ENCODE results near the gene SLC1A2.

The SLC1A2 gene

GRCh38 chr11:35318977-35319925, 100.1 kb downstream of the SLC1A2 start:
- no peak overlapping the region for H3K27ac ChIP-seq
- no peaks in the 10 kb centered on the region for H3K9me3 ChIP-seq
- H3K4me1 ChIP-seq = peaks cover 0 to 15% (median 3%) of the 10 kb centered on the region in 4 donors
- DNase-seq = no peak
- intact Hi-C loops (cut with DNase I; ENCODE audit: low total_unique reads) = no loop called here
- no peaks in the 10 kb centered on the region for H3K27me3 ChIP-seq
- H3K36me3 ChIP-seq = no peaks in the 10 kb centered on the region
- H3K4me3 ChIP-seq = no peak overlapping the region
- TF ChIP-seq CTCF (IDR thresholded peaks at IDR 0.05) = no peak

- no peak overlapping the region for H3K27ac ChIP-seq
- peaks cover 0 to 15% (median 3%) of the 10 kb centered on the region in 4 donors for H3K4me1 ChIP-seq
Observed at GRCh38 chr11:35318309-35318708, 101.0 kb downstream of the SLC1A2 start.

GRCh38 chr11:35317253-35317652, 102.1 kb downstream of the SLC1A2 start:
- no peak for TF ChIP-seq CTCF (IDR thresholded peaks at IDR 0.05)
- Histone ChIP-seq H3K36me3 (no peaks in the 10 kb centered on the region), H3K4me3 (no peak overlapping the region), H3K4me1 (peaks cover 0 to 8% (median 3%) of the 10 kb centered on the region in 4 donors), H3K27ac (no peak overlapping the region), H3K27me3 (no peaks in the 10 kb centered on the region), H3K9me3 (no peaks in the 10 kb centered on the region)
- intact Hi-C loops (cut with DNase I; ENCODE audit: low total_unique reads) = no loop called here
- DNase-seq = no peak

More at GRCh38 chr11:35318309-35318708, 101.0 kb downstream of the SLC1A2 start:
- H3K27me3 ChIP-seq = no peaks in the 10 kb centered on the region
- H3K4me3 ChIP-seq = no peak overlapping the region
- intact Hi-C loops (cut with DNase I; ENCODE audit: low total_unique reads) = no loop called here
- no peaks in the 10 kb centered on the region for H3K9me3 ChIP-seq
- no peak for TF ChIP-seq CTCF (IDR thresholded peaks at IDR 0.05)
- H3K36me3 ChIP-seq = no peaks in the 10 kb centered on the region
- DNase-seq = no peak

DNA sequence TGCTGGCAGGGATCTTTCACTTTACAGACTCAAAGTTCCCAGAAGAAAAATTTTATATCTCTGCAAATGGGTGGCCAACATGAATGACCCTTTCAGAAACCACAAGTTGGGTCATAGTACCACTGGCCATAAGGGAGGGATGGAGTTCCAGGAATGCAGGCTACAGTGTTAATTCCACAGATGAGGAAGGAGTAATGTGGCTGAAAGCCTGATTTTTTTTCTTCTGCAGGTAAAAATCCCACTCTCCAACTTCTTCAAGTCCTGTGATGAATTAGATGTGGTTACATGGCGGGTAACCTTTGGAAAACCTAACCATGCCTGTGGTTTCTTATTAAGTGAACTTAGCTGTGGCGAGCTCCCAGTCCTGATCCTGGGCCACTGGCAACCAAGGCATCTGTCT, 103.2 kb downstream of the SLC1A2 start:
- intact Hi-C loops (cut with DNase I; ENCODE audit: low total_unique reads) = no loop called here
- TF ChIP-seq CTCF (IDR thresholded peaks at IDR 0.05) = no peak
- no peaks in the 10 kb centered on the region for H3K36me3 ChIP-seq
- peaks cover 0 to 8% (median 3%) of the 10 kb centered on the region in 4 donors for H3K4me1 ChIP-seq
- H3K27ac ChIP-seq = no peak overlapping the region
- H3K9me3 ChIP-seq = no peaks in the 10 kb centered on the region
- DNase-seq = no peak
- no peak overlapping the region for H3K4me3 ChIP-seq
- H3K27me3 ChIP-seq = no peaks in the 10 kb centered on the region

- no peak for DNase-seq
- Histone ChIP-seq H3K4me1 (peaks cover 0 to 8% (median 3%) of the 10 kb centered on the region in 4 donors), H3K9me3 (no peaks in the 10 kb centered on the region), H3K27ac (no peak overlapping the region), H3K27me3 (no peaks in the 10 kb centered on the region), H3K36me3 (no peaks in the 10 kb centered on the region), H3K4me3 (no peak overlapping the region)
- intact Hi-C loops (cut with DNase I; ENCODE audit: low total_unique reads) = no loop called here
- no peak for TF ChIP-seq CTCF (IDR thresholded peaks at IDR 0.05)
Observed at GRCh38 chr11:35313760-35314153, 105.6 kb downstream of the SLC1A2 start.

Data from tibial artery (tissue), 4 donors.